HG02973 (cell line): ENCODE results near the gene RAMP1.
A peak's percentile ranks its signal among the peaks of the same experiment; 100 is the strongest.

ENCODE experiments used
- ATAC-seq: cut with Tn5 transposase; IDR thresholded peaks from one replicate; pipeline ENCODE4 v1.9.1; 2021; ENCODE audit warnings: moderate library complexity; ENCODE audit not compliant: unreplicated experiment

RAMP1 gene

GRCh38 chr2:237913193-237913917 is 53.9 kb downstream of the RAMP1 start:
- ATAC-seq: no peak

- no peak for ATAC-seq
These were observed 56.2 kb downstream of the RAMP1 start for GRCh38 chr2:237915576-237915975.

- ATAC-seq: no peak
These were observed 56.9 kb downstream of the RAMP1 start for GRCh38 chr2:237916296-237916695.

GRCh38 chr2:237917696-237918374 is 58.4 kb downstream of the RAMP1 start:
- ATAC-seq: no peak

GRCh38 chr2:237919593-237919992 is 60.2 kb downstream of the RAMP1 start:
- no peak for ATAC-seq

GRCh38 chr2:237920673-237921072 is 61.2 kb downstream of the RAMP1 start:
- no peak for ATAC-seq

- ATAC-seq: no peak
These were observed 62.6 kb downstream of the RAMP1 start for GRCh38 chr2:237921967-237922492.

GRCh38 chr2:237922641-237923361 is 63.4 kb downstream of the RAMP1 start:
- no peak for ATAC-seq

- ATAC-seq: peak; percentile 94
These were observed 64.2 kb downstream of the RAMP1 start for GRCh38 chr2:237923481-237924163.

- no peak for ATAC-seq
These were observed 64.7 kb downstream of the RAMP1 start for GRCh38 chr2:237924164-237924534.

GRCh38 chr2:237927135-237927534 is 67.7 kb downstream of the RAMP1 start:
- no peak for ATAC-seq

GRCh38 chr2:237927986-237928385 is 68.6 kb downstream of the RAMP1 start:
- ATAC-seq: no peak

GRCh38 chr2:237929979-237930378 is 70.6 kb downstream of the RAMP1 start:
- no peak for ATAC-seq

- ATAC-seq: no peak
These were observed 71.8 kb downstream of the RAMP1 start for GRCh38 chr2:237931205-237931721.

- no peak for ATAC-seq
These were observed 73.3 kb downstream of the RAMP1 start for GRCh38 chr2:237932731-237933131.

GRCh38 chr2:237934186-237934585 is 74.8 kb downstream of the RAMP1 start:
- no peak for ATAC-seq

- ATAC-seq: no peak
These were observed 76.5 kb downstream of the RAMP1 start for GRCh38 chr2:237935740-237936452.

GRCh38 chr2:237939251-237939650 is 79.8 kb downstream of the RAMP1 start:
- no peak for ATAC-seq

- no peak for ATAC-seq
These were observed 81.4 kb downstream of the RAMP1 start for GRCh38 chr2:237940828-237941227.

GRCh38 chr2:237941239-237941638 is 81.8 kb downstream of the RAMP1 start:
- no peak for ATAC-seq
